H9 (cell line): Measurements from ENCODE around the gene MAPK4. TPM values are rescaled to one million over a fixed set of nuclear protein-coding genes. Genes with fewer than 3 reads are reported as not detected.
"Not testable (repeated sequence)": the region's sequence is repeated elsewhere in the genome, so short reads cannot be mapped to it uniquely, and the experiment has no call there.

ENCODE experiments used
- DNase-seq: peaks from one replicate; pipeline ENCODE4 v3.0.0-alpha.2; 2017
- H2AFZ ChIP-seq: one replicate; pipeline ENCODE4 v1.6.1; 2013; ENCODE audit warnings: mild to moderate bottlenecking, low read length, control low read depth, moderate library complexity
- H2AK5ac ChIP-seq: 2 replicates; pipeline ENCODE4 v1.6.1; 2013; ENCODE audit warnings: low read length, control low read depth, mixed read lengths; ENCODE audit not compliant: insufficient read length
- H2BK120ac ChIP-seq: one replicate; pipeline ENCODE4 v1.6.1; 2013; ENCODE audit warnings: low read depth, mild to moderate bottlenecking, low read length, control low read depth, inconsistent platforms; ENCODE audit not compliant: poor library complexity, severe bottlenecking
- H2BK12ac ChIP-seq: 2 replicates; pipeline ENCODE4 v1.6.1; 2013; ENCODE audit warnings: low read length, control low read depth, mixed read lengths, low read depth; ENCODE audit not compliant: insufficient read length
- H2BK15ac ChIP-seq: 2 replicates; pipeline ENCODE4 v1.6.1; 2013; ENCODE audit warnings: low read depth, low read length, control low read depth
- H2BK20ac ChIP-seq: one replicate; pipeline ENCODE4 v1.6.1; 2013; ENCODE audit warnings: low read depth, mild to moderate bottlenecking, low read length, control low read depth, inconsistent platforms; ENCODE audit not compliant: poor library complexity, severe bottlenecking
- H2BK5ac ChIP-seq: 2 replicates; pipeline ENCODE4 v1.6.1; 2013; ENCODE audit warnings: low read length, control low read depth, mixed read lengths; ENCODE audit not compliant: insufficient read length
- H3K14ac ChIP-seq: 2 replicates; pipeline ENCODE4 v1.6.1; 2013; ENCODE audit warnings: low read length, control low read depth; ENCODE audit not compliant: insufficient read depth
- H3K18ac ChIP-seq: 2 replicates; pipeline ENCODE4 v1.6.1; 2013; ENCODE audit warnings: low read depth, mild to moderate bottlenecking, mixed read lengths, low read length, control low read depth; ENCODE audit not compliant: insufficient read length
- H3K23ac ChIP-seq: 2 replicates; pipeline ENCODE4 v1.6.1; 2013; ENCODE audit warnings: low read length, control low read depth, mixed read lengths, low read depth; ENCODE audit not compliant: insufficient read length
- H3K23me2 ChIP-seq: 2 replicates; pipeline ENCODE4 v1.6.1; 2013; ENCODE audit warnings: low read depth, mild to moderate bottlenecking, mixed read lengths, low read length, control low read depth; ENCODE audit not compliant: insufficient read length, poor library complexity, severe bottlenecking
- H3K27ac ChIP-seq: 2 replicates; pipeline ENCODE4 v1.5.1; 2013; ENCODE audit warnings: low read length, control low read depth, mixed read lengths, low read depth; ENCODE audit not compliant: insufficient read length
- H3K27me3 ChIP-seq: 2 replicates; pipeline ENCODE4 v1.6.1; 2013; ENCODE audit warnings: low read length, control low read depth, inconsistent platforms; ENCODE audit not compliant: insufficient read depth
- H3K4ac ChIP-seq: 2 replicates; pipeline ENCODE4 v1.6.1; 2013; ENCODE audit warnings: low read depth, mild to moderate bottlenecking, control low read depth, inconsistent platforms, low read length, moderate library complexity
- H3K4me1 ChIP-seq: 2 replicates; pipeline ENCODE4 v1.6.1; 2013; ENCODE audit warnings: low read length, control low read depth, inconsistent platforms; ENCODE audit not compliant: insufficient read depth
- H3K4me2 ChIP-seq: 2 replicates; pipeline ENCODE4 v1.6.1; 2013; ENCODE audit warnings: low read length, control low read depth, mixed read lengths; ENCODE audit not compliant: insufficient read length, insufficient read depth
- H3K56ac ChIP-seq: 2 replicates; pipeline ENCODE4 v1.6.1; 2013; ENCODE audit warnings: low read depth, mild to moderate bottlenecking, mixed read lengths, low read length, control low read depth; ENCODE audit not compliant: insufficient read length
- H3K79me1 ChIP-seq: 2 replicates; pipeline ENCODE4 v1.6.1; 2013; ENCODE audit warnings: low read depth, mild to moderate bottlenecking, moderate library complexity, low read length, control low read depth, inconsistent platforms; ENCODE audit not compliant: insufficient read depth, poor library complexity, severe bottlenecking
- H3K79me2 ChIP-seq: 2 replicates; pipeline ENCODE4 v1.6.1; 2013; ENCODE audit warnings: low read length, control low read depth, inconsistent platforms; ENCODE audit not compliant: insufficient read depth
- H3K9ac ChIP-seq: 2 replicates; pipeline ENCODE4 v1.6.1; 2013; ENCODE audit warnings: low read length, control low read depth, mixed read lengths; ENCODE audit not compliant: insufficient read length; ENCODE audit errors: extremely low read depth
- H3K9me3 ChIP-seq: one replicate; pipeline ENCODE4 v1.6.1; 2013; ENCODE audit warnings: low read depth, low read length, inconsistent platforms; ENCODE audit not compliant: control insufficient read depth
- H3T11ph ChIP-seq: one replicate; pipeline ENCODE4 v1.6.1; 2013; ENCODE audit warnings: mild to moderate bottlenecking, low read length, control low read depth, inconsistent platforms
- H4K20me1 ChIP-seq: one replicate; pipeline ENCODE4 v1.6.1; 2013; ENCODE audit not compliant: control insufficient read depth, insufficient read length, insufficient read depth
- H4K5ac ChIP-seq: 2 replicates; pipeline ENCODE4 v1.6.1; 2013; ENCODE audit warnings: low read depth, mild to moderate bottlenecking, mixed read lengths, low read length, control low read depth; ENCODE audit not compliant: insufficient read length
- H4K8ac ChIP-seq: replicated peaks from 2 replicates; pipeline ENCODE4 v1.6.1; 2013; ENCODE audit warnings: low read length, control low read depth, mixed read lengths, low read depth; ENCODE audit not compliant: insufficient read length
- H4K91ac ChIP-seq: 2 replicates; pipeline ENCODE4 v1.6.1; 2013; ENCODE audit warnings: low read depth, mild to moderate bottlenecking, moderate library complexity, mixed read lengths, low read length, control low read depth; ENCODE audit not compliant: insufficient read length
- H3K27ac Mint-ChIP-seq, 3 experiments: 2 replicates in 2 of 3; 3 replicates in 1 of 3; pipeline ENCODE4 v1.8.0; 2020 to 2021; ENCODE audit warnings: mixed read lengths in 3 of 3, mild to moderate bottlenecking in 1 of 3, moderate library complexity in 1 of 3
- H3K27me3 Mint-ChIP-seq: 2 replicates; pipeline ENCODE4 v1.8.0; 2021; ENCODE audit warnings: low read depth, mild to moderate bottlenecking, moderate library complexity, mixed read lengths
- H3K36me3 Mint-ChIP-seq, 3 experiments: 2 replicates in 2 of 3; 3 replicates in 1 of 3; pipeline ENCODE4 v1.8.0; 2020 to 2021; ENCODE audit warnings: low read depth in 3 of 3, mixed read lengths in 3 of 3; ENCODE audit not compliant: insufficient read depth in 1 of 3
- H3K4me1 Mint-ChIP-seq, 2 experiments: 2 replicates each; pipeline ENCODE4 v1.8.0; 2020; ENCODE audit warnings: mixed read lengths in 2 of 2
- H3K4me3 Mint-ChIP-seq, 2 experiments: 2 replicates in 1 of 2; 3 replicates in 1 of 2; pipeline ENCODE4 v1.8.0; 2020 to 2021; ENCODE audit warnings: mild to moderate bottlenecking in 2 of 2, mixed read lengths in 2 of 2, moderate library complexity in 1 of 2
- H3K9me3 Mint-ChIP-seq, 2 experiments: 2 replicates in 1 of 2; 3 replicates in 1 of 2; pipeline ENCODE4 v1.8.0; 2020; ENCODE audit warnings: mild to moderate bottlenecking in 2 of 2, mixed read lengths in 2 of 2, moderate library complexity in 1 of 2
- CTCF ChIP-seq: fragments of 200-600 bp; sonication (generic); conservative IDR thresholded peaks from 3 replicates; pipeline ENCODE4 v1.8.0; 2021; ENCODE audit warnings: antibody characterized with exemption, mild to moderate bottlenecking
- WGBS: extraction: QIAGEN DNeasy Blood & Tissue Kit; methylation state at CpG from one replicate; pipeline ENCODE4 v1.1.7; 2013; ENCODE audit warnings: missing lambda C conversion rate, low lambda C conversion rate, mixed read lengths; ENCODE audit not compliant: insufficient read length; ENCODE audit errors: extremely low coverage; 5-methylcytosine and 5-hydroxymethylcytosine counted together
- total RNA-seq: library from RNA; stranded (reverse); gene quantifications from 2 replicates; pipeline ENCODE4 v1.2.1, GENCODE V29; 2021

The MAPK4 gene
- total RNA-seq, 1 experiment from 2014 or later = 1.6 TPM

- Histone ChIP-seq H2BK120ac (no peak overlapping the region), H2BK15ac (no peak overlapping the region), H3K23ac (no peak overlapping the region), H3K56ac (no peak overlapping the region), H3K9me3 (no peaks in the 10 kb centered on the region), H2BK20ac (no peak overlapping the region), H3K4ac (no peak overlapping the region), H3K14ac (no peak overlapping the region), H3K23me2 (no peaks in the 10 kb centered on the region), H4K5ac (no peak overlapping the region), H3K4me2 (no peak overlapping the region), H4K8ac (no peak overlapping the region), H2BK5ac (no peak overlapping the region), H2BK12ac (no peak overlapping the region), H3K27ac (no peak overlapping the region), H4K20me1 (no peaks in the 10 kb centered on the region), H3K27me3 (no peaks in the 10 kb centered on the region), H4K91ac (no peak overlapping the region), H3K79me2 (no peaks in the 10 kb centered on the region), H3K9ac (no peak overlapping the region), H2AK5ac (no peak overlapping the region), H3K79me1 (no peaks in the 10 kb centered on the region), H3K4me1 (no peaks in the 10 kb centered on the region), H2AFZ (no peak overlapping the region), H3K18ac (no peak overlapping the region), H3T11ph (no peak overlapping the region)
- Mint-ChIP-seq H3K9me3 (no peaks in the 10 kb centered on the region), H3K36me3 (no peaks in the 10 kb centered on the region), H3K27me3 (no peaks in the 10 kb centered on the region), H3K4me3 (no peak overlapping the region), H3K4me1 (peaks cover 32 to 46% of the 10 kb centered on the region in 2 experiments), H3K27ac (no peak overlapping the region)
- TF ChIP-seq CTCF = no peak
- DNase-seq = no peak
- WGBS = no CpG with 5 or more reads among the region's 2 CpGs
Measured at GRCh38 chr18:50706651-50707050, 146.8 kb downstream of the MAPK4 start.

GRCh38 chr18:50707297-50707696 is 147.4 kb downstream of the MAPK4 start:
- not testable (repeated sequence) for H3K27ac ChIP-seq, H2AFZ ChIP-seq, H4K20me1 ChIP-seq, H3K23me2 ChIP-seq, H3K4me3 Mint-ChIP-seq, H2BK5ac ChIP-seq, H4K5ac ChIP-seq, H3K4ac ChIP-seq, H3K36me3 Mint-ChIP-seq, H3K18ac ChIP-seq, H3K9me3 ChIP-seq, H3K79me2 ChIP-seq, DNase-seq, H3K4me1 ChIP-seq, H2BK120ac ChIP-seq, H3K4me2 ChIP-seq, H2BK20ac ChIP-seq, H2BK12ac ChIP-seq, H3K14ac ChIP-seq, H3K27me3 Mint-ChIP-seq, H4K8ac ChIP-seq, H3K79me1 ChIP-seq, H4K91ac ChIP-seq, H3T11ph ChIP-seq, H2BK15ac ChIP-seq, H3K27me3 ChIP-seq, H3K23ac ChIP-seq, H2AK5ac ChIP-seq, H3K9me3 Mint-ChIP-seq, H3K9ac ChIP-seq, H3K56ac ChIP-seq
- 0 out of 7 replicates have a peak overlapping the region, but pooled peaks of 1 of the 3 experiments have one; percentile 14 for H3K27ac Mint-ChIP-seq
- peaks cover 39 to 52% of the 10 kb centered on the region in 2 experiments for H3K4me1 Mint-ChIP-seq
- WGBS = no CpG with 5 or more reads among the region's 7 CpGs
